DOHH2 (cell line): Measurements from ENCODE around the gene TYRO3.

Experiments used
- CTCF ChIP-seq: fragments of 200-600 bp; sonication (generic); IDR thresholded peaks from one replicate; pipeline ENCODE4 v1.5.1; 2014; ENCODE audit warnings: antibody characterized with exemption, mild to moderate bottlenecking, low read depth, low read length; ENCODE audit not compliant: poor library complexity, severe bottlenecking
- EZH2phosphoT487 ChIP-seq: fragments of 200-600 bp; sonication (generic); IDR thresholded peaks from 2 replicates; pipeline ENCODE4 v1.6.1; 2017; ENCODE audit warnings: borderline replicate concordance, mild to moderate bottlenecking, antibody characterized with exemption, low read length, moderate library complexity, mixed read lengths

- TF ChIP-seq CTCF (no peak), EZH2phosphoT487 (no peak)
These were observed 14.4 kb upstream of the TYRO3 start for GRCh38 chr15:41544650-41545015.
